Suppressor macrophage treated with lipopolysaccharide for 1 hour (primary cell): ENCODE measurements around the gene NEK10.

ENCODE experiments used
- DNase-seq, 3 donors: peaks; one replicate each; pipeline ENCODE4 v3.0.0-alpha.2; 2020 to 2022

NEK10 gene

GRCh38 chr3:27160779-27161287, 208.3 kb downstream of the NEK10 start:
- no peak for DNase-seq

DNA sequence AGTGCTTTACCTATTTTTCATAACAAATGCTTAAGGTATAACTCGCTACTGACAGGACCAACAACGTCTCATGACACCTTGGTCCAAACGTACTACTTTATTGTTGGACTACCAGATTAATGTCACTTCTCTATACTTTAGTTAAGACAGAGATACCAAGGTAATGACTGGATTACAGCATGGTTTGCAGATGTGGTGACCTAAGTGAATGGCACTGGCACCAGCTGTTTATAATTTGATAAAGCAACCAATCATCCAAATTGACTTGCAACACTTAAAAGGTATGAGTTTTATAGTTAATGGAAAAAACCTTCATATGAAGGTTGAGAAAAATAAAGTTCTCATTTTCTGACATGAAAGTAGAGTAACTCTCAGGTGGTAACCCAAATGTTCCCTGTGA, 209.0 kb downstream of the NEK10 start:
- no peak for DNase-seq

- DNase-seq: no peak
These were observed 222.0 kb downstream of the NEK10 start for GRCh38 chr3:27147215-27147614.

GRCh38 chr3:27146786-27147185, 222.4 kb downstream of the NEK10 start:
- DNase-seq: no peak

GRCh38 chr3:27145719-27146118, 223.5 kb downstream of the NEK10 start:
- no peak for DNase-seq

GRCh38 chr3:27141668-27142067, 227.5 kb downstream of the NEK10 start:
- no peak for DNase-seq

DNA sequence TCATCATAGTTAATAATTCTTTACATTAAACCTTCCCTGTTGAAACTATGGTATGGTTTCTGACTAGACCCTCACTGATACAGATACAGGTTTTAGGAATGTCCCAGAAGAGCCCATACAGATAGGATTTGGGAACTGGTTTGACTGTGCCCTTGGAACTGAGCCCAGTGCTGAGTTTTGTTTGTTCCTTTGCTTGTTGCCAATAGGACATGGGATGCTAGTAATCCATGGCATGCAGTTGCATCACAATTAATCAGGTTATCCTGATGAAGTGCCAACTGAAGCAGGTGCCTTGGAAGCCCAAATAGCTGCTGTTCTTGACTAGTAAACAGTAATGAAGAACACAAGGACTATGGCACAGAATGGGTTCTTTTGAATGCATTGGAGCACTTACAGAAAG, 230.6 kb downstream of the NEK10 start:
- DNase-seq: no peak

- no peak for DNase-seq
These were observed 231.2 kb downstream of the NEK10 start for GRCh38 chr3:27138005-27138404.

- peak; percentile 68 to 76 (median 74) for DNase-seq
These were observed 234.9 kb downstream of the NEK10 start for GRCh38 chr3:27134171-27134796.

DNA sequence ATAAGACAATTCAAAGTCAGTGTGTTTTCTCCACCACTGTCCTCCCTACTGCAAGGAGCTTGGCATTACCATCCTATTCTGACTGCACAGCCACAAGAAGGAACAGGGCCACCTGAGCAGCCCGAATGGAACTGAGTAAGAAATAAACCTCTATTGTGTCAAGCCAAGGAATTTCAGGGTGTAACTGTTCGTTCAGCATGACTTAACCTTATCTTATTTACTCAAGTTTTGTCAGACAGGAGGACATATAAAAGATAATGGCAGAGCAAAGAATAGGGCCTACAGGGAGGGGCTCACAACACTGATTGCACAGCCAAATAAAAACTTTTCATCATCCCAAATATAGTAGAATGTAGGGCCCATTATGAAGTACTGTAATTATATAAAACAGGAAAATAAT, 236.1 kb downstream of the NEK10 start:
- no peak for DNase-seq

GRCh38 chr3:27130796-27131195, 238.4 kb downstream of the NEK10 start:
- DNase-seq: no peak

GRCh38 chr3:27127879-27128278, 241.3 kb downstream of the NEK10 start:
- no peak for DNase-seq

GRCh38 chr3:27127195-27127594, 242.0 kb downstream of the NEK10 start:
- no peak for DNase-seq

DNA sequence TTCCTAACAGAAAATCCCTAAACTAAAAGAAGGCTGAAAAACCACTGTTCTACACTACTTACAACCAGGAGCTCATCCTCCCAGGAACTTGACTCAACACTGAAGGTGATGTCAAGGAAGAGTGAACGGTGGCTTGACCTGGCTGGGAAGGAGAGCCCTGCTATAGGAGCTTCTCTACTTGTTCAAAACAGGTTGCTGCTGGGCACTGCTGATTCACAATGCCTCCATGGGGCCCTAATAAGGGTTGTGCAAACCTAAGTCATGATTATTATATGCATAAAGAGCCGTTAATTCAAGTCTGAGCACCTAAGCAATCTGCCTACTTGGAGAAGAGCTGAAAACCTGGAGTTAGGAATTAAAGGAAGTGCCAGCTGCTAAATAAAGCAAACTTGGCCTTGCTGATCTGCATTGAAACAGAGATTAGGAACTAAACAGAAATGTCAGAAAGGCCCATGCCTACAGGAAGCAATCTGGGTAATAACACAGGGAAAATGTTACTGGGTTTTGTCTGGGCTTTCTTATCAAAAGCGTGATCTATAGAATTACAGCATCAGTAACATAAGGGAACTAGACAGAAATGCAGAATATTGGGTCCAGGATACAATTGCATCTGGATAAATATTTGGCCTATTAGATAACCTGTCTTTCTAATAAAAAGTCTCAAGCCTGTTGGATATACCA, 243.2 kb downstream of the NEK10 start:
- DNase-seq: no peak

- no peak for DNase-seq
These were observed 249.5 kb downstream of the NEK10 start for GRCh38 chr3:27119639-27120038.

DNA sequence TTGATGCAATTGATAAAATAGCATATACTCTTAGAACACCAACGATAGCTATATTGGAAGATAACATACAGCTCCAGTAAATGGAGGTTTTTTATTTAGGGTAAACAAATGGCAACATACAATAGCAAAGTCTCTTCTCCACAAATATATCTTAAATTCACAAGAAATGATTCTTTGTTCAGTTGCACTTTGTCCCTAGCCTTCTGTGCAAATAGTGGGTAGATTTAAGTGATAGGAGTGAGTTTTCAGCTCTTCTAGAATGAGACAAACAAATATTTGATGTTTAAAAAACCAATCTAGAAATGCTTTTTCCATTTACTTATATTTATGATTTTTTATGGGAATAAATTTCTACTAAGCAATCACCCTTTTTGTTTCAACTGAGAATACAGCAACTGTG, 253.8 kb downstream of the NEK10 start:
- no peak for DNase-seq

GRCh38 chr3:27114684-27115083, 254.5 kb downstream of the NEK10 start:
- DNase-seq: no peak

DNA sequence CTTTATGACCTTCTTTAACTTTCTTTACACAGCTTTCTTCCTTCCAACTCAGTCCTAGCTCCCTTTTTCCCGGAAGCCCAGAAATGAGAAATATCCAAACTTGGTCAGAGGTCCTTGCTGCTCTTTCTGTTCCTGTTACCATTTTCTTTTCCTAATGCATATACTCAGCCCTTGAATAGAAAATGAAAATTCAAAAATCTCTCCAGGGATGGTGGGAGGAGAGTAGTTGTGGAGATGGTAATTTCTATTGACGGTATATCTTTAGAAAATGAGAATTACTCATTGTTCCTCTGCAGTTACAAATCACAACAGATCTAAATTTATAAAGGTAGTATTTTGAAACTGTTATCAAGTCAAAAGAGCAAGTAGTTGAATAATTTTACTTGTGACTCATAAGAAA, 255.1 kb downstream of the NEK10 start:
- no peak for DNase-seq

DNA sequence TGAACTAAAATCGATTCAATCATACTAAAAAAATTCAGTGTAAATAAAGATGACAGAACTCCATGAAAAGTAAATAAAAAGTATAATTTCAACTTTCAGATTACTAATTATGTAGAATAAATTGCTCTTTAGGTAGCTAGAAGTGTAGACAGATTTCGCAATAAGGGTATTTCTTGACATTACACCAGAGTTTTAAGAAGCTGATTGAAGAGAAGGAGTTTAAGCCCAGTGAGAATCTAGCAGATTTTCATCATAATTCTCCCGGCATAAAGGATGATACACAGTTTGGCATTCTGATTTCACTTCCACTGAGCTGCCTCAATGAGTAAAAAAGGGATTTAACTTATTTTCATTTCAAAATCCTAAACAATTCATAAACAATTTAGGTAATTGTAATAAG, 259.2 kb downstream of the NEK10 start:
- DNase-seq: peak in 1 of 3 donors; percentile 9

GRCh38 chr3:27108322-27108721, 260.9 kb downstream of the NEK10 start:
- DNase-seq: no peak

GRCh38 chr3:27105904-27106303, 263.3 kb downstream of the NEK10 start:
- DNase-seq: no peak

DNA sequence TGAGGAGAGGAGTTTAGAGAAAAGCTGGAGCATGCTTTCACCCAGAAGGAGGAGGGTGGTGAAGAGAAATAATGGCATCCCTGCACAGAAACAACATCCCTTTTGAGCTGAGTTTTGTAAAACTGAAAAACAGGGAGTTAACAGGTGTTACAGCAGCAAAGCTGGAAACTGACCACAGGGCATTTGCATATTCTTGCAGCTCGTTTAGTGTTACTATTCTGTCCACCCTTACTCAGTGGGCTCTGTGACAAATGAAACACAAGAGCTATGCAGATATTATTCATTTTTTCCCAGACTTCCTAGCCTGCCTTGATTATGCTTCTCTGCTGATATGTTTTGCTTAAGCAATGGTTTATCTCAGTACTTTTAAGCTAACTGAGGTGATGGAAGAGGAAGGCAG, 272.0 kb downstream of the NEK10 start:
- no peak for DNase-seq

DNA sequence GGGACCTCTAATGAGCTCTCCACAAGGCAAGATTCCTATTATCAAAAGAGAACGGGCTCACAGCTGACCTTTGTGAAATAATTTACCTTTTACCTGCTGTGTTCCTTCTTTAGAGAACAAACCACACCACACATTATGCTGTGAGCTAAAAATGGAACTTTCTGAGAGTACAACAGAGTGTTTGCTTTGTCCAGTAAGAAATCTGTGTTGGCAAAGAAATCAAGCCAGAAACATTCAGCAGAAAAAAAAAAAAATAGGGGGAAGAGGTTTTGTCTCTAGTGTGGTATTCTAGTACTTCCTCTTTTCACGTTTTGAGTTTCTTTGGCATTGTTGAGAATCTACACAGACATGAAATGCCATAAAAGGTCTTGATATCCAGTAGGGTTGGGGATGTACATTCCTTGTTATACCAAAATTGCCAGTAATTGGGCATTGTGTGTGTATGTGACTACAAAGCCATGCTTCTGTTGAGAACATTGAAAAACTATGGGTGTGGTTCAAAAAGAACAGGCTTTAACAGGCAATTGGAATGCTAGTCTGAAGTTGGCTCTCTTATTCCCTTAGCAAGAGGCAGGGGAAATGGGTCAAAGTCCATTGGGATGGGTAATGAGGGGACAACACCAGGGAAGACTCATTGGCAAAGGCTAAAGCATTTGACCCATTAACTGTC, 273.5 kb downstream of the NEK10 start:
- peak in 1 of 3 donors; percentile 6 for DNase-seq

- DNase-seq: peak in 1 of 3 donors; percentile 7
These were observed 274.5 kb downstream of the NEK10 start for GRCh38 chr3:27094721-27095120.
